ENCODE measurements around the gene OPN1MW3.

DNA sequence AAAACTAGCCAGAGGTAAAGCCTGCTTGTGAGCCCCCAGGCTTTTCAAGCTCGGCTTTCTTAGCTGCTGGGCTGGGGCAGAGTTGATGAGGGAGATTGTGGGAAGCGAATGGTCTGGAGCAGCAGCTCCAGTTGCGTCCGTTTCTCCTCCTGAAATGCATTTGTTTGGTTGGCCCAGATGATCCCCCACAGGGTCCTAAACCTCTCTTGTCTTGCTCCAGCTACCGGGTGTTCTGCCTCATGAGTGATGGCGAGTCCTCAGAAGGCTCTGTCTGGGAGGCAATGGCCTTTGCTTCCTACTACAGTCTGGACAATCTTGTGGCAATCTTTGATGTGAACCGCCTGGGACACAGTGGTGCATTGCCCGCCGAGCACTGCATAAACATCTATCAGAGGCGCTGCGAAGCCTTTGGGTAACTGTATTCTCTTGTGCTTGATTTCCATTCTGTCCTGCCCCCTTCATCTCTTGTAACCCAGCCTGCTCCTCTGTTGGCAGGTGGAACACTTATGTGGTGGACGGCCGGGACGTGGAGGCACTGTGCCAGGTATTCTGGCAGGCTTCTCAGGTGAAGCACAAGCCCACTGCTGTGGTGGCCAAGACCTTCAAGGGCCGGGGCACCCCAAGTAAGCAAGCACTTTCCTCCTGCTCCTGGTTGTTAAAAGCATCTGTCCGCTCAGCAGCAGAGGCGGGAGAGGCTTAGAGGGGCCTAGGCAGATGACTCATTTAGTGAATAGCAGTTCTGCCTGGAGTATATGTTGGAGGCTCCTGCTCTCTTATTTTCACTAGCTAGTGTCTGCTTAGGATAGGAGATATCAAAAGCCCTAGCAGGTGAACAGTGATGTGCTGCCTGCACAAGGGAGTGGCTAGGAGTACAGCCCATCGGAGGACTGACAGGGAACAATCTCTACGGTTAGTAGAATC lies 53.5 kb downstream of the OPN1MW3 start:
- TF ChIP-seq MXI1 (conservative IDR thresholded peaks at IDR 0.05; ENCODE audit: poor library complexity, severe bottlenecking) (no peak), EP300 (conservative IDR thresholded peaks at IDR 0.05; ENCODE audit: poor library complexity, severe bottlenecking) (no peak), EZH2 (IDR thresholded peaks at IDR 0.05; ENCODE audit: borderline replicate concordance, insufficient read depth, low read length, poor library complexity, severe bottlenecking) (no peak)
- TF ChIP-seq, protein P1, sequence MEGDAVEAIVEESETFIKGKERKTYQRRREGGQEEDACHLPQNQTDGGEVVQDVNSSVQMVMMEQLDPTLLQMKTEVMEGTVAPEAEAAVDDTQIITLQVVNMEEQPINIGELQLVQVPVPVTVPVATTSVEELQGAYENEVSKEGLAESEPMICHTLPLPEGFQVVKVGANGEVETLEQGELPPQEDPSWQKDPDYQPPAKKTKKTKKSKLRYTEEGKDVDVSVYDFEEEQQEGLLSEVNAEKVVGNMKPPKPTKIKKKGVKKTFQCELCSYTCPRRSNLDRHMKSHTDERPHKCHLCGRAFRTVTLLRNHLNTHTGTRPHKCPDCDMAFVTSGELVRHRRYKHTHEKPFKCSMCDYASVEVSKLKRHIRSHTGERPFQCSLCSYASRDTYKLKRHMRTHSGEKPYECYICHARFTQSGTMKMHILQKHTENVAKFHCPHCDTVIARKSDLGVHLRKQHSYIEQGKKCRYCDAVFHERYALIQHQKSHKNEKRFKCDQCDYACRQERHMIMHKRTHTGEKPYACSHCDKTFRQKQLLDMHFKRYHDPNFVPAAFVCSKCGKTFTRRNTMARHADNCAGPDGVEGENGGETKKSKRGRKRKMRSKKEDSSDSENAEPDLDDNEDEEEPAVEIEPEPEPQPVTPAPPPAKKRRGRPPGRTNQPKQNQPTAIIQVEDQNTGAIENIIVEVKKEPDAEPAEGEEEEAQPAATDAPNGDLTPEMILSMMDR (IDR thresholded peaks at IDR 0.05; ENCODE audit: poor library complexity, severe bottlenecking): no peak
